GM12864 (cell line): ENCODE results near the gene CRX.

ENCODE experiments used
- DNase-seq: peaks from one replicate; pipeline ENCODE4 v3.0.0-alpha.2; 2011; ENCODE audit warnings: low read depth
- H3K4me3 ChIP-seq: 2 replicates; pipeline ENCODE4 v1.5.1; 2011; ENCODE audit warnings: mild to moderate bottlenecking, low read depth, low read length, control low read depth
- CTCF ChIP-seq: IDR thresholded peaks from 2 replicates; pipeline ENCODE4 v1.5.1; 2011; ENCODE audit warnings: low read depth, mild to moderate bottlenecking, moderate library complexity, low read length, control low read depth, inconsistent platforms; ENCODE audit errors: missing control alignments

Gene CRX

GRCh38 chr19:47824396-47824795 is 2.7 kb downstream of the CRX start:
- H3K4me3 ChIP-seq, result no peak overlapping the region
- no peak for TF ChIP-seq CTCF
- DNase-seq, result no peak

GRCh38 chr19:47826800-47827199 is 5.1 kb downstream of the CRX start:
- no peak for DNase-seq
- H3K4me3 ChIP-seq, result no peak overlapping the region
- no peak for TF ChIP-seq CTCF

GRCh38 chr19:47832723-47833122 is 11.0 kb downstream of the CRX start:
- no peak for TF ChIP-seq CTCF
- no peak overlapping the region for H3K4me3 ChIP-seq
- DNase-seq, result no peak

- no peak overlapping the region for H3K4me3 ChIP-seq
- TF ChIP-seq CTCF, result no peak
- DNase-seq, result no peak
These were observed 14.3 kb downstream of the CRX start for GRCh38 chr19:47836038-47836437.

- no peak for TF ChIP-seq CTCF
- no peak for DNase-seq
- no peak overlapping the region for H3K4me3 ChIP-seq
These were observed 17.7 kb downstream of the CRX start for GRCh38 chr19:47839411-47839810.

- H3K4me3 ChIP-seq, result no peak overlapping the region
- TF ChIP-seq CTCF, result no peak
- no peak for DNase-seq
These were observed 18.2 kb downstream of the CRX start for GRCh38 chr19:47839913-47840312.

- TF ChIP-seq CTCF, result no peak
- DNase-seq, result no peak
- H3K4me3 ChIP-seq, result no peak overlapping the region
These were observed 21.2 kb downstream of the CRX start for GRCh38 chr19:47842941-47843340.
